CD4-positive, alpha-beta T cell (primary cell): ENCODE measurements around the gene PIAS4. TPM values are rescaled to one million over a fixed set of nuclear protein-coding genes. Genes with fewer than 3 reads are reported as not detected.

Experiments
- ATAC-seq: fragments of 200-7000 bp; cut with Tn5 transposase; one replicate; pipeline ENCODE4 v1.10.0; 2022; ENCODE audit warnings: mild to moderate bottlenecking; ENCODE audit not compliant: poor library complexity
- CTCF ChIA-PET: fragments of 350-600 bp; sonication (Branson Sonifier 250); formaldehyde crosslinking; loops from one replicate; lab custom pipeline; 2021; ENCODE audit warnings: antibody characterized with exemption, inconsistent platforms; lab: Charles Lee
- POLR2A ChIA-PET: fragments of 350-600 bp; sonication (Branson Sonifier 250); formaldehyde crosslinking; loops from one replicate; lab custom pipeline; 2021; ENCODE audit warnings: antibody characterized with exemption, inconsistent platforms; lab: Charles Lee
- DNase-seq, 14 experiments: peaks; one replicate each; pipeline ENCODE4 v3.0.0-alpha.2; 2013 to 2020; ENCODE audit warnings: mixed read lengths in 2 of 14
- H3K27ac ChIP-seq, 2 donors: one replicate each; pipeline versions ENCODE4 v1.5.1 to v1.7.0; 2013; ENCODE audit warnings: low read length in 2 of 2, low read depth in 1 of 2, mild to moderate bottlenecking in 1 of 2
- H3K27me3 ChIP-seq, 2 experiments: 1 replicate in 1 of 2; 2 replicates in 1 of 2; pipeline versions ENCODE4 v1.6.1 to v1.7.0; 2013; ENCODE audit warnings: low read length in 2 of 2, control low read depth in 1 of 2, mild to moderate bottlenecking in 1 of 2, moderate library complexity in 1 of 2; ENCODE audit not compliant: insufficient read depth in 2 of 2, control insufficient read depth in 1 of 2
- H3K36me3 ChIP-seq: one replicate; pipeline ENCODE4 v1.6.1; 2013; ENCODE audit warnings: low read length, control low read depth; ENCODE audit not compliant: insufficient read depth
- H3K4me1 ChIP-seq: one replicate; pipeline ENCODE4 v1.6.1; 2013; ENCODE audit warnings: low read length, control low read depth; ENCODE audit not compliant: insufficient read depth
- H3K4me3 ChIP-seq: one replicate; pipeline ENCODE4 v1.5.1; 2013; ENCODE audit warnings: mild to moderate bottlenecking, low read length, moderate library complexity
- H3K9me3 ChIP-seq, 2 experiments: 1 replicate in 1 of 2; 2 replicates in 1 of 2; pipeline versions ENCODE4 v1.6.1 to v1.7.0; 2013; ENCODE audit warnings: low read length in 2 of 2, mild to moderate bottlenecking in 2 of 2, control low read depth in 1 of 2, moderate library complexity in 1 of 2; ENCODE audit not compliant: control insufficient read depth in 1 of 2, insufficient read depth in 1 of 2
- H3K27ac Mint-ChIP-seq: one replicate; pipeline ENCODE4 v1.8.0; 2020; ENCODE audit warnings: mixed read lengths
- H3K27me3 Mint-ChIP-seq: one replicate; pipeline ENCODE4 v1.8.0; 2021; ENCODE audit warnings: mixed read lengths
- H3K36me3 Mint-ChIP-seq: one replicate; pipeline ENCODE4 v1.8.0; 2021; ENCODE audit warnings: low read depth, mixed read lengths
- H3K4me1 Mint-ChIP-seq: one replicate; pipeline ENCODE4 v1.8.0; 2021; ENCODE audit warnings: low read depth, mixed read lengths
- H3K4me3 Mint-ChIP-seq: one replicate; pipeline ENCODE4 v1.8.0; 2020; ENCODE audit warnings: mild to moderate bottlenecking, mixed read lengths
- H3K9me3 Mint-ChIP-seq: one replicate; pipeline ENCODE4 v1.8.0; 2020; ENCODE audit warnings: mixed read lengths
- intact Hi-C, 2 experiments: fragments of 100-400 bp; cut with DNase I in 1 of 2; cut with micrococcal nuclease in 1 of 2; formaldehyde crosslinking; loops; one replicate each; pipeline versions ENCODE4 v1.15.1 to v1.9.0; 2023 to 2025; cut with DNase I, micrococcal nuclease
- total RNA-seq, 174 experiments: library from RNA in 2 of 174; stranded (reverse) in 2 of 174; gene quantifications; one replicate each; pipeline ENCODE4 v1.2.3 and lab custom pipeline; 2021 to 2026
- TF ChIP-seq, protein P1 (sequence below): fragments of 200-600 bp; IDR thresholded peaks from one replicate; pipeline ENCODE4 v1.8.0; 2022; ENCODE audit warnings: antibody characterized with exemption, mild to moderate bottlenecking

The PIAS4 gene
- total RNA-seq, 2 experiments from 2014 or later = 14.5 to 16.5 TPM

DNA sequence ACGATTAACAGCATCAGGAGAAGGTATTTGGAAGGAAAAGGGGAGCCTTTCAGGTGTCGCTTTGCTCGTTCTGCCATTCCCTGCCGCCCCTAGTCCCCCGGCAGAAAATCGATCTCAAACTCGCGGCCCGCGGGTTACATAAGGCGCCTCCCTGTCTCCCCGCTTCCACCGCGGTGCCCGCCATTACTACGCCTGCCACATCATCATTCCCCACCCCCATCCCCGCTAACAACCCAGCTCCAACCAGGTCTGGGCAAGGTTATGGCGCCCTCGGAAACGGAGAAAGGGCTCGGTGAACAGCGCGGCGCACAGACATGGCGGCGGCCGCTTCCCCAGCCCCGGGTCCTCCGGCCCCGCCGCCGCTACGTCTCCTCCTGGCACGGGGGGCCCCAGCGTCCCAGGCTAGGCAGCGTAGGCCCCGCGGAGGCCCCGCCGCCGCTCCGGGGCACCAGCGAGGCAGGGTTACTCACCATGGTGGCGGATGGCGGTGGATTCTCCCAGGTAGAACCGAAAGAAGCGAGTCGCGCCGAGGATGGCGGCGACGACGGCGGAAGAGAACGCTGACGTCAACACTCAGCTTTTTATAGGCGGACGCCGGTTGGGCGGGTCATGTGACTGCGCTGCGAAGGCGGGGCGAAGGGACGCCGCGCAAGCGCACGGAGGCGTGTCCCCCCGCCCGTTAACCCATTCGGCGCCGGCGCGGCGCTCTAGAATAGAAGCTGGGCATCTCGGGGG lies 22.5 kb upstream of the PIAS4 start, which contains the start of gene EEF2:
Gene EEF2 (minus strand): TSS at position 556 of the 735 bp plus-strand sequence. CDS start 83 bp downstream, at position 473.
- H3K4me1 Mint-ChIP-seq = peaks cover 52% of the 10 kb centered on the region
- peak within 1 kb of the TSS; percentile 91 for H3K27ac Mint-ChIP-seq
- H3K36me3 Mint-ChIP-seq = peaks cover 64% of the 10 kb centered on the region
- ChIA-PET POLR2A (interaction anchor here (0.6 to 4.9 kb wide), 27 partner anchors 8 to 980 kb away, joined by 3 to 72 read pairs (median 4); partner anchors contain the start of genes APBA3, CHAF1A, DAPK3 and MRPL54), CTCF (interaction anchor here (0.6 to 2.2 kb wide), 7 partner anchors 14 to 262 kb away, joined by 3 to 13 read pairs (median 3); partner anchors contain the start of genes DAPK3, PIAS4 and YJU2)
- peaks cover 44% of the 10 kb centered on the region for H3K36me3 ChIP-seq
- peak within 1 kb of the TSS; percentile 97 for H3K4me3 Mint-ChIP-seq
- no peaks in the 10 kb centered on the region for H3K9me3 Mint-ChIP-seq
- H3K27ac ChIP-seq = peak within 1 kb of the TSS; percentile 90 to 92
- DNase-seq (peak; percentile 89 to 97 (median 92)), ATAC-seq (peak; percentile 58)
- TF ChIP-seq, protein P1, sequence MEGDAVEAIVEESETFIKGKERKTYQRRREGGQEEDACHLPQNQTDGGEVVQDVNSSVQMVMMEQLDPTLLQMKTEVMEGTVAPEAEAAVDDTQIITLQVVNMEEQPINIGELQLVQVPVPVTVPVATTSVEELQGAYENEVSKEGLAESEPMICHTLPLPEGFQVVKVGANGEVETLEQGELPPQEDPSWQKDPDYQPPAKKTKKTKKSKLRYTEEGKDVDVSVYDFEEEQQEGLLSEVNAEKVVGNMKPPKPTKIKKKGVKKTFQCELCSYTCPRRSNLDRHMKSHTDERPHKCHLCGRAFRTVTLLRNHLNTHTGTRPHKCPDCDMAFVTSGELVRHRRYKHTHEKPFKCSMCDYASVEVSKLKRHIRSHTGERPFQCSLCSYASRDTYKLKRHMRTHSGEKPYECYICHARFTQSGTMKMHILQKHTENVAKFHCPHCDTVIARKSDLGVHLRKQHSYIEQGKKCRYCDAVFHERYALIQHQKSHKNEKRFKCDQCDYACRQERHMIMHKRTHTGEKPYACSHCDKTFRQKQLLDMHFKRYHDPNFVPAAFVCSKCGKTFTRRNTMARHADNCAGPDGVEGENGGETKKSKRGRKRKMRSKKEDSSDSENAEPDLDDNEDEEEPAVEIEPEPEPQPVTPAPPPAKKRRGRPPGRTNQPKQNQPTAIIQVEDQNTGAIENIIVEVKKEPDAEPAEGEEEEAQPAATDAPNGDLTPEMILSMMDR = no peak
- peaks cover 70% of the 10 kb centered on the region for H3K4me1 ChIP-seq
- intact Hi-C loops = loop anchor here (1.0 to 10.0 kb wide), 6 partner anchors 14 to 417 kb away; partner anchors contain the start of genes APBA3 (in 2 of the 2), MRPL54 (in 2 of the 2), CHAF1A (in 1 of the 2) and DAPK3 (in 1 of the 2)
- H3K27me3 Mint-ChIP-seq = no peaks in the 10 kb centered on the region
- peak within 1 kb of the TSS; percentile 88 for H3K4me3 ChIP-seq
- peaks cover 0 to 9% of the 10 kb centered on the region in 2 experiments for H3K9me3 ChIP-seq
- H3K27me3 ChIP-seq = no peaks in the 10 kb centered on the region

DNA sequence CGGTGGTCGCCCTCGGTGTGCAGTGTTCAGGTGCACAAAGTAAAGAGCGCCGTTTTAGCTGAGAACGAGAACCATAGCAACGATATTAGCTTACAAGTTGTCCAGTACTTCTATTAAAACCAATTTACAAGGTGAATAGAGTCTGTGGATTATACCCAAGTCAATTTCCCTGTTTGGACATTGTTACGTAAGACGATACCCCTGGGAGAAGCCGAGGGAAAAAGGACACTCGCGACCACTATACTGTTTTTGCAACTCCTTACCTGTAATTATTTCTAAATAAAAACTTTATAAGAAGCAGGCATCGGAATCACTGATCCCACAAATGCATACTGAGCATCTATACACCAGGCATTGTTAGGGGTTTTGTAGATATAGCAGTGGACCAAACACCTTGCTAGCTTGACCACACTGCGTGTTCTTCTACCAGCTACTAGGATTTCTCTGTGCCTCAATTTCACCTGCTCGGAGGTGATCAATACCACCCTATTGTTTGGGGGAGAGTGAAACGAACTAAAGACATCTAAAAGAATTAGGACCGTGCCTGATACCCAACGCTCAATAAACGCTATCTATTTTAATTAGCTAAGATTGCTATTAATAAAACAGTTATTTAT lies 21.8 kb upstream of the PIAS4 start:
- peaks cover 55% of the 10 kb centered on the region for H3K4me1 Mint-ChIP-seq
- peak overlapping the region; percentile 88 for H3K4me3 ChIP-seq
- H3K4me1 ChIP-seq = peaks cover 68% of the 10 kb centered on the region
- ChIA-PET POLR2A (interaction anchor here (0.6 to 4.9 kb wide), 23 partner anchors 9 to 486 kb away, joined by 3 to 72 read pairs (median 4); partner anchors contain the start of genes APBA3, CHAF1A, DAPK3 and MRPL54), CTCF (interaction anchor here (0.6 to 2.2 kb wide), 6 partner anchors 14 to 261 kb away, joined by 3 to 13 read pairs (median 6); partner anchors contain the start of genes DAPK3, PIAS4 and YJU2)
- no peak for DNase-seq
- H3K27me3 ChIP-seq = no peaks in the 10 kb centered on the region
- ATAC-seq = no peak
- peak overlapping the region; percentile 18 to 46 for H3K27ac ChIP-seq
- H3K27me3 Mint-ChIP-seq = no peaks in the 10 kb centered on the region
- no peaks in the 10 kb centered on the region for H3K9me3 Mint-ChIP-seq
- H3K27ac Mint-ChIP-seq = peak overlapping the region; percentile 91
- peak overlapping the region; percentile 97 for H3K4me3 Mint-ChIP-seq
- intact Hi-C loops = loop anchor here (1.0 to 10.0 kb wide), 11 partner anchors 15 to 417 kb away; partner anchors contain the start of genes APBA3 (in 2 of the 2), MRPL54 (in 2 of the 2), ANKRD24 (in 1 of the 2) and CHAF1A (in 1 of the 2)
- peaks cover 37% of the 10 kb centered on the region for H3K36me3 ChIP-seq
- TF ChIP-seq, protein P1 = no peak
- H3K36me3 Mint-ChIP-seq = peaks cover 59% of the 10 kb centered on the region
- peaks cover 0 to 9% of the 10 kb centered on the region in 2 experiments for H3K9me3 ChIP-seq
